A549 treated with ZK216348 at 1 μM for 4 hours (cell line): ENCODE measurements around the gene UMPS. TPM values are rescaled to one million over a fixed set of nuclear protein-coding genes. Genes with fewer than 3 reads are reported as not detected.

Source experiments
- total RNA-seq: library from RNA; stranded (reverse); fragments of 200-300 nt; extraction: Qiagen RNA extraction; gene quantifications from 5 replicates; pipeline ENCODE4 v1.2.3, GENCODE V29; 2022; ENCODE audit warnings: low read depth

The UMPS gene
- total RNA-seq: 44.6 to 60.8 TPM (median 52.1 TPM) in 5 replicates

DNA sequence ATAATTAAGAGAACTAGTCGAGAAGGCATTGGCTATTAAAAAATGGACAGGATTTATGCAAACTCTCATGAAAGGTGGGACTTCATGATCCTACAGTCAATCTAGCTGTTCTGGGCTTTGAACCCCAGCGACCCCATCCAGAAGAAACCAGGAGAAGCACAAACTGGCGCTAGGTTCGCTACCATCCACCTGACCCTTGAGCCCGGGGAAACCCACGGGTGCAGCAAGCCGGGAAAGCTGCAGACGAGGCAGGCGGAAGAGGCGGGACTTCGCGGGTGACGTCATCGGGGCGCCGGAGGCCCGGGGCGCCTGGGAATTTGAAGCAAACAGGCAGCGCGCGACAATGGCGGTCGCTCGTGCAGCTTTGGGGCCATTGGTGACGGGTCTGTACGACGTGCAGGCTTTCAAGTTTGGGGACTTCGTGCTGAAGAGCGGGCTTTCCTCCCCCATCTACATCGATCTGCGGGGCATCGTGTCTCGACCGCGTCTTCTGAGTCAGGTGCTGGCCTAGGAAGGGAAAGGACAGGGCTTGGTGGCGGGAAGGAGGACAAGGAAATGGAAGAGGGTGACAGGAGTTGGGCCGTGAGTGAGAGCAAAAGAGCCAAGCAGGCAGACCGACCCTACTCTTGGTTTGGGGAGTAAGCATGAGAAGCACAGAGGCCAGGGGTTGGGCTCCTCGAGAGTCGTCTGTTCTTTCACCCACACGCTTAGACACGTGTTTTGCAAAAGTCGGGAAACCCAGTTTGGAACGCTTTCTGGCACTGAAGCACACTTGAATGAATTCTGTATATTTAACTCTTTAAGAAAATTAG, at the start of gene UMPS:
Gene UMPS, plus strand, starts transcription at position 324 of the 812 bp plus-strand sequence. Its CDS starts 20 bp downstream, at position 344.

Other genes starting within 250 kb of the UMPS start
- 348 to 453 TPM (median 414 TPM) in 5 replicates for gene ITGB5, start 156.9 kb downstream of the UMPS start, total RNA-seq
- 7.0 to 9.1 TPM (median 8.2 TPM) in 5 replicates for gene MUC13, start 204.3 kb downstream of the UMPS start, total RNA-seq